ENCODE data around the gene PIR. TPM values are rescaled to one million over a fixed set of nuclear protein-coding genes. Genes with fewer than 3 reads are reported as not detected.

The PIR gene
- total and polyA plus RNA-seq, 2 donors = 15.0 to 27.8 TPM

GRCh38 chrX:15425024-15425423, 68.1 kb downstream of the PIR start:
- 93% methylated on average over 1 of the region's 1 CpG for WGBS
- no peak overlapping the region for H3K4me3 ChIP-seq (ENCODE audit: low read depth, low read length)
- DNase-seq (ENCODE audit: extremely low spot score) = no peak

GRCh38 chrX:15418707-15419181, 74.4 kb downstream of the PIR start:
- WGBS = 54% methylated on average over 3 of the region's 3 CpGs
- H3K27ac ChIP-seq (ENCODE audit: low read depth) = no peak overlapping the region
- H3K36me3 ChIP-seq (ENCODE audit: insufficient read depth) = no peaks in the 10 kb centered on the region
- no peaks in the 10 kb centered on the region for H3K4me1 ChIP-seq (ENCODE audit: insufficient read depth)
- no peak overlapping the region for H3K4me3 ChIP-seq (ENCODE audit: low read depth, low read length)
- DNase-seq (ENCODE audit: extremely low spot score) = no peak

More at GRCh38 chrX:15425024-15425423, 68.1 kb downstream of the PIR start:
- no peak overlapping the region for H3K27ac ChIP-seq (ENCODE audit: low read depth)
- no peaks in the 10 kb centered on the region for H3K4me1 ChIP-seq (ENCODE audit: insufficient read depth)
- no peaks in the 10 kb centered on the region for H3K36me3 ChIP-seq (ENCODE audit: insufficient read depth)

- H3K4me3 ChIP-seq (ENCODE audit: low read depth, low read length) = no peak overlapping the region
- H3K36me3 ChIP-seq (ENCODE audit: insufficient read depth) = no peaks in the 10 kb centered on the region
- no peaks in the 10 kb centered on the region for H3K4me1 ChIP-seq (ENCODE audit: insufficient read depth)
- WGBS = 45% methylated on average over 6 of the region's 6 CpGs
- no peak for DNase-seq (ENCODE audit: extremely low spot score)
- no peak overlapping the region for H3K27ac ChIP-seq (ENCODE audit: low read depth)
These were observed 75.0 kb downstream of the PIR start for GRCh38 chrX:15418041-15418706.

GRCh38 chrX:15416133-15416993, 76.8 kb downstream of the PIR start:
- Histone ChIP-seq H3K27ac (ENCODE audit: low read depth) (no peak overlapping the region), H3K4me1 (ENCODE audit: insufficient read depth) (no peaks in the 10 kb centered on the region), H3K36me3 (ENCODE audit: insufficient read depth) (no peaks in the 10 kb centered on the region), H3K4me3 (ENCODE audit: low read depth, low read length) (no peak overlapping the region)
- WGBS = 87% methylated on average over 10 of the region's 10 CpGs
- DNase-seq (ENCODE audit: extremely low spot score) = no peak

GRCh38 chrX:15413101-15413500, 80.0 kb downstream of the PIR start:
- Histone ChIP-seq H3K4me3 (ENCODE audit: low read depth, low read length) (no peak overlapping the region), H3K27ac (ENCODE audit: low read depth) (no peak overlapping the region), H3K36me3 (ENCODE audit: insufficient read depth) (no peaks in the 10 kb centered on the region), H3K4me1 (ENCODE audit: insufficient read depth) (no peaks in the 10 kb centered on the region)
- 78% methylated on average over 6 of the region's 6 CpGs for WGBS
- no peak for DNase-seq (ENCODE audit: extremely low spot score)

- Histone ChIP-seq H3K27ac (ENCODE audit: low read depth) (no peak overlapping the region), H3K4me1 (ENCODE audit: insufficient read depth) (no peaks in the 10 kb centered on the region), H3K4me3 (ENCODE audit: low read depth, low read length) (no peak overlapping the region), H3K36me3 (ENCODE audit: insufficient read depth) (no peaks in the 10 kb centered on the region)
- no peak for DNase-seq (ENCODE audit: extremely low spot score)
- WGBS = 61% methylated on average over 2 of the region's 2 CpGs
These were observed 82.2 kb downstream of the PIR start for GRCh38 chrX:15410947-15411346.

- DNase-seq (ENCODE audit: extremely low spot score) = no peak
- no peaks in the 10 kb centered on the region for H3K4me1 ChIP-seq (ENCODE audit: insufficient read depth)
- no peak overlapping the region for H3K27ac ChIP-seq (ENCODE audit: low read depth)
- no peak overlapping the region for H3K4me3 ChIP-seq (ENCODE audit: low read depth, low read length)
- no peaks in the 10 kb centered on the region for H3K36me3 ChIP-seq (ENCODE audit: insufficient read depth)
These were observed 82.7 kb downstream of the PIR start for GRCh38 chrX:15410430-15410829.

- no peak overlapping the region for H3K27ac ChIP-seq (ENCODE audit: low read depth)
- no peak overlapping the region for H3K4me3 ChIP-seq (ENCODE audit: low read depth, low read length)
These were observed 87.3 kb downstream of the PIR start for GRCh38 chrX:15405846-15406245.

GRCh38 chrX:15404401-15405096, 88.6 kb downstream of the PIR start:
- DNase-seq (ENCODE audit: extremely low spot score) = no peak
- Histone ChIP-seq H3K4me3 (ENCODE audit: low read depth, low read length) (no peak overlapping the region), H3K36me3 (ENCODE audit: insufficient read depth) (no peaks in the 10 kb centered on the region), H3K4me1 (ENCODE audit: insufficient read depth) (no peaks in the 10 kb centered on the region), H3K27ac (ENCODE audit: low read depth) (no peak overlapping the region)
- 47% methylated on average over 7 of the region's 7 CpGs for WGBS

More at GRCh38 chrX:15405846-15406245, 87.3 kb downstream of the PIR start:
- DNase-seq (ENCODE audit: extremely low spot score) = no peak
- 55% methylated on average over 3 of the region's 3 CpGs for WGBS
- no peaks in the 10 kb centered on the region for H3K36me3 ChIP-seq (ENCODE audit: insufficient read depth)
- H3K4me1 ChIP-seq (ENCODE audit: insufficient read depth) = no peaks in the 10 kb centered on the region

- Histone ChIP-seq H3K4me1 (ENCODE audit: insufficient read depth) (no peaks in the 10 kb centered on the region), H3K27ac (ENCODE audit: low read depth) (no peak overlapping the region), H3K36me3 (ENCODE audit: insufficient read depth) (no peaks in the 10 kb centered on the region), H3K4me3 (ENCODE audit: low read depth, low read length) (no peak overlapping the region)
- no peak for DNase-seq (ENCODE audit: extremely low spot score)
- WGBS = 36% methylated on average over 2 of the region's 2 CpGs
These were observed 91.8 kb downstream of the PIR start for GRCh38 chrX:15401378-15401777.

- 61% methylated on average over 3 of the region's 3 CpGs for WGBS
These were observed 93.2 kb downstream of the PIR start for GRCh38 chrX:15399962-15400391.

GRCh38 chrX:15398874-15399273, 94.3 kb downstream of the PIR start:
- no peak for DNase-seq (ENCODE audit: extremely low spot score)
- H3K4me1 ChIP-seq (ENCODE audit: insufficient read depth) = no peaks in the 10 kb centered on the region
- no peak overlapping the region for H3K27ac ChIP-seq (ENCODE audit: low read depth)
- H3K36me3 ChIP-seq (ENCODE audit: insufficient read depth) = no peaks in the 10 kb centered on the region
- H3K4me3 ChIP-seq (ENCODE audit: low read depth, low read length) = no peak overlapping the region

More at GRCh38 chrX:15399962-15400391, 93.2 kb downstream of the PIR start:
- no peak for DNase-seq (ENCODE audit: extremely low spot score)
- no peaks in the 10 kb centered on the region for H3K36me3 ChIP-seq (ENCODE audit: insufficient read depth)
- no peaks in the 10 kb centered on the region for H3K4me1 ChIP-seq (ENCODE audit: insufficient read depth)
- no peak overlapping the region for H3K27ac ChIP-seq (ENCODE audit: low read depth)
- H3K4me3 ChIP-seq (ENCODE audit: low read depth, low read length) = no peak overlapping the region

- WGBS = 51% methylated on average over 2 of the region's 2 CpGs
- DNase-seq (ENCODE audit: extremely low spot score) = no peak
- H3K36me3 ChIP-seq (ENCODE audit: insufficient read depth) = no peaks in the 10 kb centered on the region
- no peak overlapping the region for H3K27ac ChIP-seq (ENCODE audit: low read depth)
- no peaks in the 10 kb centered on the region for H3K4me1 ChIP-seq (ENCODE audit: insufficient read depth)
- H3K4me3 ChIP-seq (ENCODE audit: low read depth, low read length) = no peak overlapping the region
These were observed 97.3 kb downstream of the PIR start for GRCh38 chrX:15395789-15396188.

All from urinary bladder (tissue), 4 donors.